Stimulated activated CD8-positive, alpha-beta memory T cell treated with anti-CD3 and anti-CD28 coated beads, Interleukin-4, amount 100 ng/mL, for 48 hours (primary cell): ENCODE measurements around the gene TPI1.
A peak's percentile ranks its signal among the peaks of the same experiment; 100 is the strongest.
"Not testable (repeated sequence)": the region's sequence is repeated elsewhere in the genome, so short reads cannot be mapped to it uniquely, and the experiment has no call there.

ENCODE experiments used
- DNase-seq: peaks from one replicate; pipeline ENCODE4 v3.0.0-alpha.2; 2020

Gene TPI1

GRCh38 chr12:6869049-6870021, 2.0 kb downstream of the TPI1 start:
- DNase-seq, result peak; percentile 91

- DNase-seq, result not testable (repeated sequence)
These were observed 3.0 kb downstream of the TPI1 start for GRCh38 chr12:6870304-6870703.

DNA sequence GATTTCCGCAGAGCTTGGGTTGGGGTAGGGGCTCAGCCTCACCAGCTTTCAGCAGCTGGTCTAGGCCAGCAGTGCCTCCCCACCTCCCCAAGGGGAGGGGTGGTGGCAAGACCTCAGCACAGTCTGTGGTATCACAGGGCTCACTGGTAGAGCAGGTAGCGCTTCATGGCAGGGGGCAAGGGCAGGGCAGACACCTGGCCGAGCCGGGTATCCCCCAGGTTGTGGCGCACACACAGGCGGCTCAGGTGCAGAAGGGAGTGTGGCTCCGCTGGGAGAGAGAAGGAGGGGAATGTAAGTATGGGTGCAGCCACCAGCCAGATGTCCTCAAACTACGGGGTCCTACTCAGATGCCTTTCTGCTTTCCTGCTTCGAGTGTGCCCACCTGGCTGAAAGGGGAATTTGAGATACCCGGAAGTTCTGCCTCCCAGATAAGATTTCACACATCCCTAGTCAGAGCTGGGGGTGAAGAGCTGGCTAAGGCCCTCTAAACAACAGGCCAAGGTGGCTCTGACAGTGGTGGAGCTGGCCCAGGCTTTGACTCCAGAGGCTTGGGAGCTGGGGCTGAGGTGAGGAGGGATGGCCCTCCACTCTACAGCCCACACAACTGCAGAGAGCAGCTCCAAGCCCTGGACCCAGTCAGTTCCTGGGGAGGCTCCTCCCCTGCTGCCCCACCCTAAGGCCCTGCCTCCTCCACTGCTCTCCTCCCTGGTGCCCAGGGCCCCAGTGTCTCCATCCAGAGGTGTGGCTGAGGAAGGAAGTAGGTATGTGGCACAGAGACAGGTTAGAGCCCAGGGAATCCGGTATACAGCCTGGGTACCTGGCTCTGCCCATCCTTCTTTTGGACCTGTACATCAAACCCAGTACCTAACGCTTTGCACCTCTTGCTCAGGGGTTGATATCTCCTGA, 4.0 kb downstream of the TPI1 start:
- peak; percentile 66 for DNase-seq

DNA sequence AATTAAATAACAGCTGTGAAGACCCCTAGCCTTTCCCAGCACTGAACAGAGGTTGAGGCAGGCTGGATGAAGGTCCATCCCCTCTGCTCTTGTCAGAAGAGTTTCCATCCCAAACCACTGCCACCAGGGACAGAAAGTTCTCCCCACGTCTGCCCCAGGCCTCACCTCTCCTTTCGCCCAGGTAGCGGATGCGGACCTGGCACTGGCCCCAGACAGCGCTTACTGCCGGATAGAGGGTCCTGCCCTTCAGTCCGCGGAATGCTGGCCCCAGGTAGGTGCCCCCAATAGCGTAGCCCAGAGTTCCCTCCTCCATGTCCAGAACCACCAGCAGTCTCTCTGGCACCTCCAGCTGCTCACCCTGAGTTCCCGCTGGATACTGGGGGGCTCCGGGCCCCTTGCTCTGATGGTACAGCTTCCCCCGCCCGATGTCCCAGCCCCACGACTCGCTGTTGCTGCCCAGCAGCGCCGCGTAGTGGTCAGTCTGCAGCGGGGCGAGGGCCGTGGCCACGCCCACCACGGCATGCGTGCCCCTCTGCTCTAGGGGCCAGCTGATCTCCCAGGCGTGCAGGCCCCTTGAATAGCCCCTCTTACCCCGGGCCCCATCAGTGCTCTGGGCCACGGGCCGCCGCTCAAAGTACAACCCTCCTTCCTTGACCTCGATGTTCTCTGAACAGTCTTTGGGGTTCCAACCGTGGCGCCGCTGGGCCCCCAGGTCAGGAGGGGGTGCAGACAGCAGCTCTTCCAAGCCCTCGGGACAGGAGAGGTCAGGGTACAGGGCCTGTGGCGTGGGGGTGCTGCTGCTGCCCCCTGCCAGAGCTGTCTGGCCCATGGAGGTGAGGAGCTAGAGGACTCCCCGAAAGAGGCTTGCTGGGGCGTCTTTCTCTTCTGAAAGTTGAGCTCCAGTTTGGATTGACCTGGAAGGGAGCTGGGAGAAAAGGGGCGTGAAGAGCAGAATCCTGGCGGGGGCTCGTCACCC, 5.0 kb downstream of the TPI1 start:
- peak; percentile 92 for DNase-seq

DNA sequence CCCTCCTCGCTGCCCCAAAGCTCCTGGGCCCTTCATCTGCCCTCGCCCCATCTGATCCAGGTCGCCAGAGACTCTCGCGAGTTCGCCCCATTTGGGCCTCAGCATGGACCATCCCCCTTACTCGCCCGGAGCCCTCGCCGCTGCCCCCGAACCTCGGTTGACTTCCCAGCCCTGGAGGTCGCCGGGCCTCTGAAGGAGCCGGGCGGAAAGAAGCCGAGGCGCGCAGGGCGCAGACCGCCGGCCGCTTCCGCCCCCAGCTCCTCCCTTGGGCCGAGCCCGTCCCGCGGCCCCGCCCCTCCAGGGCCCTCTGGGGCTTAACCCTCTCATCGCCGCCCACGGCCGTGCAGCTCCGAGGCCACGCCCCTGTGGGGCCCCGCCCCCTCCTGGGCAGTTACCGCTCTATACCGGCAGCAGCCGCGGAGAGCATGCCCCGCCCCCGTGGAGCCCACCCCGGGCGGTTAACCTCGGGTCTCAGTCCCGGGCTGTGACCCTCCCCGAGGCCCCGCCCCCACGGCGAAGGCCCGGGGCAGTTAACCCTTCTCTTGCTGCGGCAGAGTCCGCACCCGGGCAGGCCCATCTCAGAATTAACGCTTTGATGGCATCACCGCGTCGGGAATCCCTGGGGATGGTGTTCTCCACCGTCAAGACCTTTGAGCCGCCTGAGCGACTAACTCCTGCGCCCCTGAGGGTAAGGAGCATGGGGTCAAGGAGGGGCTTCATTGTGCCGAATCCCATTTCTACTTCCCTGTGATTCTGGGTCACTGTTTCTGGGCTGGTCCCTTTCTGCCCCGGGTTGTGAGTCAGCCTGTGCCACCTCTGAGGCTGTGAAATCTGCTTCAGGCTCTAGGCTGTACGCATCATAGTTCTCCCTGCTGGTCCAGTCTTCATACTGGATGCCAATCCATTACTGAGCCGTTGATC, 6.0 kb downstream of the TPI1 start, which contains the start of gene SPSB2:
Gene SPSB2 (minus strand): TSS at position 210 of the 921 bp plus-strand sequence. CDS start 402 bp downstream, outside the sequence.
- peak; percentile 100 for DNase-seq

GRCh38 chr12:6874015-6874368, 6.7 kb downstream of the TPI1 start:
- DNase-seq, result not testable (repeated sequence)

GRCh38 chr12:6879824-6880223, 12.5 kb downstream of the TPI1 start:
- not testable (repeated sequence) for DNase-seq

- no peak for DNase-seq
These were observed 15.9 kb downstream of the TPI1 start for GRCh38 chr12:6883252-6883651.

GRCh38 chr12:6883683-6884082, 16.4 kb downstream of the TPI1 start:
- DNase-seq, result no peak

DNA sequence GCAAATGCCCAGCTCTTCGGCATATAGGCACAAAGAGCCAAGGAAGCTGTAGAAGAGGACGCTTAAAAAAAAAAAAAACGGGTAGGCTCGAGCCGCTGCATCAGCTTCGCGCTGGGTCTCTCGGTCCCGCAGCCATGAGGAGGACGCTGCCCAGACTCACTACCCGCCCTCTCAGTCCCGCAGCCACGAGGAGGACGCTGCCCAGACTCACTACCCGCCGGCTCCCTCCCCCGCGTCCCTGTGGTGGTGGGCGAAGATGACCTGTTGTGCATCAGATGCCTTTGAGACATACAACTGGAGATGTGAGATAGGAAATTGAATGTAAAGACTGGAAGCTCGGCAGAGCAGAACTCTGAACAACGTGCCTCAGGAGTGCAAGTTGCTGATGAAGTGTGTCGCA, 17.2 kb downstream of the TPI1 start:
- DNase-seq, result no peak

- not testable (repeated sequence) for DNase-seq
These were observed 19.1 kb downstream of the TPI1 start for GRCh38 chr12:6886206-6886999.

- no peak for DNase-seq
These were observed 20.1 kb downstream of the TPI1 start for GRCh38 chr12:6887460-6887859.

DNA sequence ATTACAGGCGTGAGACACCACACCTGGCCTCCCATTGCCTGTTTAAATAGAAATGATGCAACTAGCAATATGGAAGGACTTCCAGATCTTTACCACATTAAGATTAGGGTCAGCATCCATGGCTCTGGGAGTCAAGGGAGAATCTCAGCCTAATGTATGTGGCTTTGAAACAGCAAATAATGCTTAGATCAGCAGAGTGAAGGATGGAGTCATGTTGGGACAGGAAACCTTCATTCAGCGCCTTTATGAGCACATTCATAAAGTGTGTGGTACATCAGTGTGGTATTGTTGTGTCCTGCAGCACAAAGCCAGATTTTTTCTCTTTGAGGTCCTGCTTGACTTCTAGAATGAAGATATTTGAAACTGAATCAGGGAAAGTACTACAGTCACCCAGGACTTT, 21.0 kb downstream of the TPI1 start:
- no peak for DNase-seq

- not testable (repeated sequence) for DNase-seq
These were observed 21.5 kb downstream of the TPI1 start for GRCh38 chr12:6888794-6889193.

- DNase-seq, result not testable (repeated sequence)
These were observed 22.6 kb downstream of the TPI1 start for GRCh38 chr12:6889775-6890573.

DNA sequence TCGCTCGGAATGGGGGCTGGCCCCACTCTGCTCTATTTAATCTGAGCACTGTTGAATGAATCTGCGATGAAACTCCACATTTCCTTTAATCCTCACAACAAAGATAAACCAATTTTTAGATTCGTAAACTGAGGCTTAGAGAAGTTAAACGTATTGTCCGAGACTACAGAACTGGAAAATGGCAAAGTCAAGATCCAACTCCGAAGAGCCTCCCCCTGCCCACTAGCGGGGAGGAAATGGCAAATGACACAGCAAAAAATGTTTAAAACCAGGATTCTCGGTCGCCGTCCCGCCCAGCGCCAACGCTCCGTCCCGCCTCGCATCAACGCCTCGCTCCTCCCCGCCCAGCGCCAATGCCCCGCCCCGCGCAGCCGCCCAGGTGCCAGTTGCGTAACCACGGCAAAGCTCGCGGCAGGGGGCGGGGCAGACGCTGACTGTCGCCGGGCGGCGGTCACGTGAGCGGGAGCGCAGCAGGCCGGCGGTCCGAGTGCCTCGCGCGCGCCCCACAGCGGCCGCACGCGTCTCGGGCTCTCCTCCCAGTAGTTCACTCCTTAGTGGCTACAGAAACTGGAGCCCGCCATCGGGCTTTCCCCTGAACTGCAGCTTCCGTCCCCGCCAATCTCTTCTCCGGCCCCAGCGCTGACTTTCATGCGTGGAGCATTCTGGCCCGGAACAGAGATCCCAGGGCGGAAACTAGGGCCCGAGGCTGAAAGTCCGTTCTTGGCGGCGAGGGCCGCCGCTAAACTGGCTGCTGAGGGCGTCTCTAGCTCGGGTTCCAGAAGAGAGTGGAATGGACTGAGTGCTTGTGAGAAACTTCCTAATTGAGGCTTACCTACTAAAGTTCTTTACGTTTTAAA, 23.7 kb downstream of the TPI1 start:
- peak; percentile 99 for DNase-seq

DNA sequence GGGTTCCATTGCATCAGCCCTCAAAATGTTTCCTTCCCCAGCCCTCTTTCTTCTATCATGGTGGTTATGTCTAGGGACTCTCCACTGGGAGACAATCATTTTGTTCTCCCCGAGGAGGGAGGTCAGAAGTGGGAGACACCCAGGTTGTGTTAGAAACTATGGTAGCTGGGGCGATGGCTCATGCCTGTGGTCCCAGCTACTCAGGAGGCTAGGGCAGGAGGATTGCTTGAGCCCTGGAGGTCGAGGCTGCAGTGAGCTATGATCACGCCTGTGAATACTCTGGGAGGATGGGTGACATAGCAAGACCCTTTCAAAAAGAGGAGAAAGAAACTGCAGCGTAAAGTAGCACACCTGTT, 24.3 kb downstream of the TPI1 start:
- peak; percentile 47 for DNase-seq

- DNase-seq, result not testable (repeated sequence)
These were observed 25.4 kb downstream of the TPI1 start for GRCh38 chr12:6892683-6893082.
